Body of pancreas (tissue), 4 donors: ENCODE results near the gene KIAA1191.

Source experiments
- CTCF ChIP-seq, 7 experiments: fragments of 450-650 bp in 4 of 7; fragments of 200-600 bp in 3 of 7; sonication (generic) in 3 of 7; IDR thresholded peaks; one replicate each; pipeline ENCODE4 v1.5.1; 2016 to 2019; ENCODE audit warnings: antibody characterized with exemption in 7 of 7
- POLR2A ChIP-seq, 3 donors: fragments of 450-650 bp; IDR thresholded peaks; one replicate each; pipeline ENCODE4 v1.6.1; 2016; ENCODE audit warnings: antibody characterized with exemption in 3 of 3, mild to moderate bottlenecking in 2 of 3

DNA sequence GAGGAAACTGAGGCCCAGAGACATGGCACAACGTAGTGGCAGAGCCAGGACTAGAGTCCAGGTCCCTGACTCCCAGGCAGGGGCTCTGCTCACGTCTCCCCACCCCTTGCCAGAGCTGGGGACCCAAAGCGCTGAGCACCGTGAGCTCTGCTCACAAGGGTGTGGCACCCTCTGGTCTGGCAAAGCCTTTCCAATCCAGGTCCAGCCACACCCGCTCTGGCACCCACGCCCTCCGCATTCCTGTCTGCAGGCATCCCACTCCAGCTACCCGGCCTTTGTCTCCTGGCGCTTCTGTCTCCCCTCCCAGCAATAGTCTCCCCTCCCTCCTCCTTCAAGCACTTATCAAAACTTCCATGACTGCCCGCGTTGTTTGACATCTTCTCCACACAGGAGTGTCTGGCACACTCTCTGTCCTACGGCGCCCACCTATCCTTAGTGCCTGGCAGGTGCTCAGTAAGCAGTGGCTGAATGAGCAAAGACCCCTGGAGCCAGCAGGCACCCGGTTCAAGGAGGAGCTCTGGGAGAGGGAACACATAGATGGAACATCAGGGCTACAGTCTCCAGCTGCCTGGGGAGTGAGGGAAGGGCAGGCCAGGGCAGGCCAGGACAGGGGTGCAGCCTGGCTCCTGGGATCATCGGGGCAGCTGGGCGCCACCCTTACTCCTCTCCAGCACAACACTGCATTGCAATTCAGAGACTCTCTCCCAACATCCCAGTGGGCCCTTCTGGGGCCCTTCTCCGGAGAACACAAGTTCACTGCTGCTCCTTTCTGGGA lies 39.0 kb upstream of the KIAA1191 start:
- TF ChIP-seq CTCF (IDR thresholded peaks at IDR 0.05) (no peak), POLR2A (IDR thresholded peaks at IDR 0.05) (no peak)
